ENCODE data around the gene TRIM23.
A peak's percentile ranks its signal among the peaks of the same experiment; 100 is the strongest.
"Not testable (repeated sequence)": the region's sequence is repeated elsewhere in the genome, so short reads cannot be mapped to it uniquely, and the experiment has no call there.

Gene TRIM23

GRCh38 chr5:65624571-65625555 is 730 bp upstream of the TRIM23 start, which contains the start of the genes SHLD3 and TRAPPC13:
Gene SHLD3, plus strand, starts transcription at chr5:65625027. Its CDS starts 4,561 bp downstream, at chr5:65629588.
Gene TRAPPC13, plus strand, starts transcription at chr5:65625027. Its CDS starts 34 bp downstream, at chr5:65625061.
- Histone ChIP-seq H3K9ac (ENCODE audit: low read length in 2 of 2) (peak within 1 kb of the TSS; percentile 87 to 98), H3K36me3 (ENCODE audit: control insufficient read depth in 2 of 2, insufficient read depth in 2 of 2, low read length in 2 of 2) (no peaks in the 10 kb centered on the region), H3K27ac (ENCODE audit: low read length) (peak within 1 kb of the TSS; percentile 80), H3K4me1 (ENCODE audit: control insufficient read depth, insufficient read depth, low read length) (peaks cover 4% of the 10 kb centered on the region), H3K9me3 (ENCODE audit: control insufficient read depth in 2 of 2, low read length in 2 of 2) (no peaks in the 10 kb centered on the region), H3K27me3 (ENCODE audit: control insufficient read depth in 1 of 2, insufficient read depth in 2 of 2, low read length in 2 of 2) (no peaks in the 10 kb centered on the region), H3K4me3 (ENCODE audit: low read length in 2 of 2) (peak within 1 kb of the TSS; percentile 98 to 100)

- peak overlapping the region; percentile 80 for H3K27ac ChIP-seq (ENCODE audit: low read length)
- peak overlapping the region; percentile 93 to 98 for H3K4me3 ChIP-seq (ENCODE audit: low read length in 2 of 2)
These were observed 651 bp downstream of the TRIM23 start for GRCh38 chr5:65623482-65623881.

GRCh38 chr5:65621961-65622360 is 2.2 kb downstream of the TRIM23 start:
- not testable (repeated sequence) for H3K4me3 ChIP-seq (ENCODE audit: low read length in 2 of 2); H3K27me3 ChIP-seq (ENCODE audit: control insufficient read depth in 1 of 2, insufficient read depth in 2 of 2, low read length in 2 of 2); H3K9me3 ChIP-seq (ENCODE audit: control insufficient read depth in 2 of 2, low read length in 2 of 2); H3K4me1 ChIP-seq (ENCODE audit: control insufficient read depth, insufficient read depth, low read length); H3K36me3 ChIP-seq (ENCODE audit: control insufficient read depth in 2 of 2, insufficient read depth in 2 of 2, low read length in 2 of 2); H3K27ac ChIP-seq (ENCODE audit: low read length); H3K9ac ChIP-seq (ENCODE audit: low read length in 2 of 2)

More at GRCh38 chr5:65623482-65623881, 651 bp downstream of the TRIM23 start:
- Histone ChIP-seq H3K4me1 (ENCODE audit: control insufficient read depth, insufficient read depth, low read length) (peaks cover 4% of the 10 kb centered on the region), H3K27me3 (ENCODE audit: control insufficient read depth in 1 of 2, insufficient read depth in 2 of 2, low read length in 2 of 2) (no peaks in the 10 kb centered on the region), H3K36me3 (ENCODE audit: control insufficient read depth in 2 of 2, insufficient read depth in 2 of 2, low read length in 2 of 2) (no peaks in the 10 kb centered on the region), H3K9ac (ENCODE audit: low read length in 2 of 2) (peak overlapping the region; percentile 87 to 98), H3K9me3 (ENCODE audit: control insufficient read depth in 2 of 2, low read length in 2 of 2) (no peaks in the 10 kb centered on the region)

- Histone ChIP-seq H3K9me3 (ENCODE audit: control insufficient read depth in 2 of 2, low read length in 2 of 2) (no peaks in the 10 kb centered on the region), H3K27ac (ENCODE audit: low read length) (no peak overlapping the region), H3K4me3 (ENCODE audit: low read length in 2 of 2) (no peak overlapping the region), H3K36me3 (ENCODE audit: control insufficient read depth in 2 of 2, insufficient read depth in 2 of 2, low read length in 2 of 2) (peaks cover 3 to 4% of the 10 kb centered on the region in 2 donors), H3K27me3 (ENCODE audit: control insufficient read depth in 1 of 2, insufficient read depth in 2 of 2, low read length in 2 of 2) (no peaks in the 10 kb centered on the region), H3K4me1 (ENCODE audit: control insufficient read depth, insufficient read depth, low read length) (no peaks in the 10 kb centered on the region), H3K9ac (ENCODE audit: low read length in 2 of 2) (no peak overlapping the region)
These were observed 4.1 kb downstream of the TRIM23 start for GRCh38 chr5:65620021-65620420.

- H3K9me3 ChIP-seq (ENCODE audit: control insufficient read depth in 2 of 2, low read length in 2 of 2) = no peaks in the 10 kb centered on the region
- peaks cover 23 to 34% of the 10 kb centered on the region in 2 donors for H3K36me3 ChIP-seq (ENCODE audit: control insufficient read depth in 2 of 2, insufficient read depth in 2 of 2, low read length in 2 of 2)
- H3K9ac ChIP-seq (ENCODE audit: low read length in 2 of 2) = no peak overlapping the region
- no peaks in the 10 kb centered on the region for H3K27me3 ChIP-seq (ENCODE audit: control insufficient read depth in 1 of 2, insufficient read depth in 2 of 2, low read length in 2 of 2)
- H3K4me1 ChIP-seq (ENCODE audit: control insufficient read depth, insufficient read depth, low read length) = no peaks in the 10 kb centered on the region
- H3K4me3 ChIP-seq (ENCODE audit: low read length in 2 of 2) = no peak overlapping the region
- H3K27ac ChIP-seq (ENCODE audit: low read length) = no peak overlapping the region
These were observed 11.7 kb downstream of the TRIM23 start for GRCh38 chr5:65612298-65612907.

GRCh38 chr5:65611524-65611923 is 12.6 kb downstream of the TRIM23 start:
- peaks cover 26 to 38% of the 10 kb centered on the region in 2 donors for H3K36me3 ChIP-seq (ENCODE audit: control insufficient read depth in 2 of 2, insufficient read depth in 2 of 2, low read length in 2 of 2)
- no peaks in the 10 kb centered on the region for H3K27me3 ChIP-seq (ENCODE audit: control insufficient read depth in 1 of 2, insufficient read depth in 2 of 2, low read length in 2 of 2)
- H3K9me3 ChIP-seq (ENCODE audit: control insufficient read depth in 2 of 2, low read length in 2 of 2) = no peaks in the 10 kb centered on the region

GRCh38 chr5:65601761-65602160 is 22.4 kb downstream of the TRIM23 start:
- peaks cover 22 to 28% of the 10 kb centered on the region in 2 donors for H3K36me3 ChIP-seq (ENCODE audit: control insufficient read depth in 2 of 2, insufficient read depth in 2 of 2, low read length in 2 of 2)
- not testable (repeated sequence) for H3K9me3 ChIP-seq (ENCODE audit: control insufficient read depth in 2 of 2, low read length in 2 of 2); H3K27me3 ChIP-seq (ENCODE audit: control insufficient read depth in 1 of 2, insufficient read depth in 2 of 2, low read length in 2 of 2); H3K9ac ChIP-seq (ENCODE audit: low read length in 2 of 2); H3K27ac ChIP-seq (ENCODE audit: low read length); H3K4me1 ChIP-seq (ENCODE audit: control insufficient read depth, insufficient read depth, low read length); H3K4me3 ChIP-seq (ENCODE audit: low read length in 2 of 2)

More at GRCh38 chr5:65611524-65611923, 12.6 kb downstream of the TRIM23 start:
- no peak overlapping the region for H3K9ac ChIP-seq (ENCODE audit: low read length in 2 of 2)
- H3K4me1 ChIP-seq (ENCODE audit: control insufficient read depth, insufficient read depth, low read length) = no peaks in the 10 kb centered on the region
- H3K27ac ChIP-seq (ENCODE audit: low read length) = no peak overlapping the region
- no peak overlapping the region for H3K4me3 ChIP-seq (ENCODE audit: low read length in 2 of 2)

GRCh38 chr5:65588694-65589093 is 35.4 kb downstream of the TRIM23 start:
- no peak overlapping the region for H3K4me3 ChIP-seq (ENCODE audit: low read length in 2 of 2)
- H3K27me3 ChIP-seq (ENCODE audit: control insufficient read depth in 1 of 2, insufficient read depth in 2 of 2, low read length in 2 of 2) = no peaks in the 10 kb centered on the region
- no peaks in the 10 kb centered on the region for H3K9me3 ChIP-seq (ENCODE audit: control insufficient read depth in 2 of 2, low read length in 2 of 2)
- no peak overlapping the region for H3K27ac ChIP-seq (ENCODE audit: low read length)
- peaks cover 26 to 41% of the 10 kb centered on the region in 2 donors for H3K36me3 ChIP-seq (ENCODE audit: control insufficient read depth in 2 of 2, insufficient read depth in 2 of 2, low read length in 2 of 2)
- H3K4me1 ChIP-seq (ENCODE audit: control insufficient read depth, insufficient read depth, low read length) = no peaks in the 10 kb centered on the region
- H3K9ac ChIP-seq (ENCODE audit: low read length in 2 of 2) = no peak overlapping the region

GRCh38 chr5:65577141-65577540 is 47.0 kb downstream of the TRIM23 start:
- Histone ChIP-seq H3K4me3 (ENCODE audit: low read length in 2 of 2) (no peak overlapping the region), H3K9me3 (ENCODE audit: control insufficient read depth in 2 of 2, low read length in 2 of 2) (no peaks in the 10 kb centered on the region), H3K9ac (ENCODE audit: low read length in 2 of 2) (no peak overlapping the region), H3K27ac (ENCODE audit: low read length) (no peak overlapping the region), H3K36me3 (ENCODE audit: control insufficient read depth in 2 of 2, insufficient read depth in 2 of 2, low read length in 2 of 2) (peaks cover 11 to 22% of the 10 kb centered on the region in 2 donors), H3K4me1 (ENCODE audit: control insufficient read depth, insufficient read depth, low read length) (no peaks in the 10 kb centered on the region), H3K27me3 (ENCODE audit: control insufficient read depth in 1 of 2, insufficient read depth in 2 of 2, low read length in 2 of 2) (no peaks in the 10 kb centered on the region)

- H3K9me3 ChIP-seq (ENCODE audit: control insufficient read depth in 2 of 2, low read length in 2 of 2) = no peaks in the 10 kb centered on the region
- H3K27ac ChIP-seq (ENCODE audit: low read length) = no peak overlapping the region
- no peaks in the 10 kb centered on the region for H3K27me3 ChIP-seq (ENCODE audit: control insufficient read depth in 1 of 2, insufficient read depth in 2 of 2, low read length in 2 of 2)
- no peak overlapping the region for H3K4me3 ChIP-seq (ENCODE audit: low read length in 2 of 2)
- H3K4me1 ChIP-seq (ENCODE audit: control insufficient read depth, insufficient read depth, low read length) = no peaks in the 10 kb centered on the region
- H3K36me3 ChIP-seq (ENCODE audit: control insufficient read depth in 2 of 2, insufficient read depth in 2 of 2, low read length in 2 of 2) = peaks cover 2 to 12% of the 10 kb centered on the region in 2 donors
- no peak overlapping the region for H3K9ac ChIP-seq (ENCODE audit: low read length in 2 of 2)
These were observed 53.4 kb downstream of the TRIM23 start for GRCh38 chr5:65570598-65571226.
